Sigmoid colon (tissue), 7 donors: ENCODE data around the gene LRP1. TPM values are rescaled to one million over a fixed set of nuclear protein-coding genes. Genes with fewer than 3 reads are reported as not detected.

Experiments used
- DNase-seq: peaks from one replicate; pipeline ENCODE4 v3.0.0-alpha.2; 2019
- H3K27ac ChIP-seq, 4 donors: fragments of 200-600 bp; sonication (generic); one replicate each; pipeline ENCODE4 v1.5.1; 2016 to 2019; ENCODE audit warnings: mild to moderate bottlenecking in 1 of 4
- H3K27me3 ChIP-seq, 3 donors: fragments of 200-600 bp; sonication (generic); one replicate each; pipeline ENCODE4 v1.5.1; 2019; ENCODE audit warnings: mild to moderate bottlenecking in 1 of 3
- H3K36me3 ChIP-seq, 4 donors: fragments of 200-600 bp; sonication (generic); one replicate each; pipeline ENCODE4 v1.5.1; 2016 to 2019
- H3K4me1 ChIP-seq, 4 donors: fragments of 200-600 bp; sonication (generic); one replicate each; pipeline ENCODE4 v1.5.1; 2017 to 2019
- H3K4me3 ChIP-seq, 4 donors: fragments of 200-600 bp; sonication (generic); one replicate each; pipeline ENCODE4 v1.5.1; 2017 to 2019; ENCODE audit warnings: mild to moderate bottlenecking in 2 of 4, moderate library complexity in 1 of 4
- H3K9me3 ChIP-seq, 4 donors: fragments of 200-600 bp in 3 of 4; sonication (generic) in 3 of 4; one replicate each; pipeline versions ENCODE4 v1.5.1 to v1.6.1; 2013 to 2019
- CTCF ChIP-seq, 4 experiments: fragments of 450-650 bp in 3 of 4; fragments of 200-600 bp in 1 of 4; IDR thresholded peaks; one replicate each; pipeline ENCODE4 v1.5.1; 2016 to 2019; ENCODE audit warnings: antibody characterized with exemption in 4 of 4, mild to moderate bottlenecking in 3 of 4, moderate library complexity in 2 of 4
- EP300 ChIP-seq, 4 donors: sonication (generic); formaldehyde crosslinking; IDR thresholded peaks; one replicate each; pipeline ENCODE4 v1.6.1; 2017; ENCODE audit warnings: antibody characterized with exemption in 4 of 4
- POLR2A ChIP-seq, 2 donors: fragments of 450-650 bp; IDR thresholded peaks; one replicate each; pipeline ENCODE4 v1.6.1; 2016; ENCODE audit warnings: antibody characterized with exemption in 2 of 2, mild to moderate bottlenecking in 2 of 2, moderate library complexity in 2 of 2
- POLR2AphosphoS5 ChIP-seq, 4 donors: sonication (generic); formaldehyde crosslinking; IDR thresholded peaks; one replicate each; pipeline ENCODE4 v1.6.1; 2017; ENCODE audit warnings: antibody characterized with exemption in 4 of 4
- WGBS, 2 donors: extraction: QIAGEN DNeasy Blood & Tissue Kit; methylation state at CpG; one replicate each; pipeline ENCODE4 v1.1.7; 2013; 5-methylcytosine and 5-hydroxymethylcytosine counted together
- intact Hi-C: fragments of 100-400 bp; cut with DNase I; formaldehyde crosslinking; loops from one replicate; pipeline ENCODE4 v1.15.1; 2023
- polyA plus RNA-seq, 3 donors: library from polyadenylated mRNA; stranded (reverse); fragments of 200-250 nt; gene quantifications; one replicate each; pipeline ENCODE4 v1.2.3, GENCODE V29; 2013
- total RNA-seq, 4 donors: library from RNA; depleted of rRNA; stranded (reverse); fragments of >200 nt; gene quantifications; one replicate each; pipeline ENCODE4 v1.1.0, GENCODE V29; 2016
- donor health status: healthy with polysubstance abuse.
- donor health status: Bipolar disorder and iron deficiency.
- donor health status: healthy.

Gene LRP1
- total and polyA plus RNA-seq, 7 donors = 11.4 to 262 (median 147) TPM

GRCh38 chr12:57088354-57089270, 39.7 kb upstream of the LRP1 start, which contains the start of gene NAB2:
TSS of gene NAB2 (plus strand) at chr12:57089114. CDS start at chr12:57089272, 158 bp downstream.
- peaks cover 10 to 26% (median 22%) of the 10 kb centered on the region in 4 donors for H3K36me3 ChIP-seq
- H3K4me3 ChIP-seq = peak within 1 kb of the TSS; percentile 75 to 96 (median 88)
- peak within 1 kb of the TSS; percentile 97 to 100 (median 99) for H3K27ac ChIP-seq
- intact Hi-C loops = loop anchor here (5.0 kb wide), 1 partner anchor 451 kb away; no protein-coding TSS in a partner anchor
- H3K9me3 ChIP-seq = no peaks in the 10 kb centered on the region
- peaks cover 0 to 61% (median 51%) of the 10 kb centered on the region in 4 donors for H3K4me1 ChIP-seq
- TF ChIP-seq CTCF (IDR thresholded peaks at IDR 0.05) = no peak
- peak; percentile 79 to 86 for TF ChIP-seq POLR2A (IDR thresholded peaks at IDR 0.05)
- TF ChIP-seq EP300 (IDR thresholded peaks at IDR 0.05) = peak in 2 of 4 donors; percentile 53 to 60
- peak; percentile 94 to 97 (median 96) for TF ChIP-seq POLR2AphosphoS5 (IDR thresholded peaks at IDR 0.05)
- DNase-seq = peak; percentile 99
- H3K27me3 ChIP-seq = no peaks in the 10 kb centered on the region
- 0 to 1% methylated on average over 91 of the region's 91 CpGs for WGBS, 2 donors

- Histone ChIP-seq H3K4me3 (peak overlapping the region; percentile 75 to 96 (median 88)), H3K36me3 (peaks cover 10 to 30% (median 22%) of the 10 kb centered on the region in 4 donors), H3K27ac (peak overlapping the region; percentile 97 to 100 (median 99)), H3K4me1 (peaks cover 0 to 71% (median 60%) of the 10 kb centered on the region in 4 donors), H3K9me3 (no peaks in the 10 kb centered on the region), H3K27me3 (no peaks in the 10 kb centered on the region)
- 1 to 3% methylated on average over 45 of the region's 45 CpGs for WGBS, 2 donors
- TF ChIP-seq CTCF (IDR thresholded peaks at IDR 0.05) (no peak), POLR2A (IDR thresholded peaks at IDR 0.05) (peak in 1 of 2 donors; percentile 50), POLR2AphosphoS5 (IDR thresholded peaks at IDR 0.05) (peak in 3 of 4 donors; percentile 32 to 75 (median 60))
- intact Hi-C loops = loop anchor here (5.0 kb wide), 1 partner anchor 452 kb away; no protein-coding TSS in a partner anchor
- peak; percentile 92 for DNase-seq
These were observed 38.7 kb upstream of the LRP1 start for GRCh38 chr12:57089271-57090245.

- WGBS, 2 donors = 73 to 82% methylated on average over 6 of the region's 6 CpGs
- H3K27me3 ChIP-seq = no peaks in the 10 kb centered on the region
- peaks cover 0 to 75% (median 65%) of the 10 kb centered on the region in 4 donors for H3K4me1 ChIP-seq
- DNase-seq = peak; percentile 66
- peak overlapping the region; percentile 75 to 96 (median 88) for H3K4me3 ChIP-seq
- intact Hi-C loops = no loop called here
- TF ChIP-seq POLR2A (IDR thresholded peaks at IDR 0.05) (no peak), CTCF (IDR thresholded peaks at IDR 0.05) (no peak), POLR2AphosphoS5 (IDR thresholded peaks at IDR 0.05) (no peak)
- peak overlapping the region; percentile 97 to 100 (median 99) for H3K27ac ChIP-seq
- no peaks in the 10 kb centered on the region for H3K9me3 ChIP-seq
- peaks cover 11 to 39% (median 27%) of the 10 kb centered on the region in 4 donors for H3K36me3 ChIP-seq
These were observed 37.8 kb upstream of the LRP1 start for GRCh38 chr12:57090490-57090889.

- Histone ChIP-seq H3K4me3 (peak overlapping the region; percentile 75 to 96 (median 88)), H3K9me3 (no peaks in the 10 kb centered on the region), H3K27me3 (no peaks in the 10 kb centered on the region), H3K4me1 (peaks cover 0 to 69% (median 62%) of the 10 kb centered on the region in 4 donors), H3K27ac (peak overlapping the region; percentile 97 to 100 (median 99)), H3K36me3 (peaks cover 16 to 45% (median 32%) of the 10 kb centered on the region in 4 donors)
- TF ChIP-seq POLR2AphosphoS5 (IDR thresholded peaks at IDR 0.05) = peak in 2 of 4 donors; percentile 13 to 25
- TF ChIP-seq EP300 (IDR thresholded peaks at IDR 0.05) = no peak
- intact Hi-C loops = no loop called here
- DNase-seq = peak; percentile 83
- WGBS, 2 donors = 74 to 82% methylated on average over 22 of the region's 22 CpGs
These were observed 37.2 kb upstream of the LRP1 start for GRCh38 chr12:57090924-57091637.
